H9 (cell line): ENCODE data around the gene NRG2. TPM values are rescaled to one million over a fixed set of nuclear protein-coding genes. Genes with fewer than 3 reads are reported as not detected.

Experiments used
- DNase-seq: peaks from one replicate; pipeline ENCODE4 v3.0.0-alpha.2; 2017
- H2AFZ ChIP-seq: one replicate; pipeline ENCODE4 v1.6.1; 2013; ENCODE audit warnings: mild to moderate bottlenecking, low read length, control low read depth, moderate library complexity
- H2AK5ac ChIP-seq: 2 replicates; pipeline ENCODE4 v1.6.1; 2013; ENCODE audit warnings: low read length, control low read depth, mixed read lengths; ENCODE audit not compliant: insufficient read length
- H2BK120ac ChIP-seq: one replicate; pipeline ENCODE4 v1.6.1; 2013; ENCODE audit warnings: low read depth, mild to moderate bottlenecking, low read length, control low read depth, inconsistent platforms; ENCODE audit not compliant: poor library complexity, severe bottlenecking
- H2BK12ac ChIP-seq: 2 replicates; pipeline ENCODE4 v1.6.1; 2013; ENCODE audit warnings: low read length, control low read depth, mixed read lengths, low read depth; ENCODE audit not compliant: insufficient read length
- H2BK15ac ChIP-seq: 2 replicates; pipeline ENCODE4 v1.6.1; 2013; ENCODE audit warnings: low read depth, low read length, control low read depth
- H2BK20ac ChIP-seq: one replicate; pipeline ENCODE4 v1.6.1; 2013; ENCODE audit warnings: low read depth, mild to moderate bottlenecking, low read length, control low read depth, inconsistent platforms; ENCODE audit not compliant: poor library complexity, severe bottlenecking
- H2BK5ac ChIP-seq: 2 replicates; pipeline ENCODE4 v1.6.1; 2013; ENCODE audit warnings: low read length, control low read depth, mixed read lengths; ENCODE audit not compliant: insufficient read length
- H3K14ac ChIP-seq: 2 replicates; pipeline ENCODE4 v1.6.1; 2013; ENCODE audit warnings: low read length, control low read depth; ENCODE audit not compliant: insufficient read depth
- H3K18ac ChIP-seq: 2 replicates; pipeline ENCODE4 v1.6.1; 2013; ENCODE audit warnings: low read depth, mild to moderate bottlenecking, mixed read lengths, low read length, control low read depth; ENCODE audit not compliant: insufficient read length
- H3K23ac ChIP-seq: 2 replicates; pipeline ENCODE4 v1.6.1; 2013; ENCODE audit warnings: low read length, control low read depth, mixed read lengths, low read depth; ENCODE audit not compliant: insufficient read length
- H3K23me2 ChIP-seq: 2 replicates; pipeline ENCODE4 v1.6.1; 2013; ENCODE audit warnings: low read depth, mild to moderate bottlenecking, mixed read lengths, low read length, control low read depth; ENCODE audit not compliant: insufficient read length, poor library complexity, severe bottlenecking
- H3K27ac ChIP-seq: 2 replicates; pipeline ENCODE4 v1.5.1; 2013; ENCODE audit warnings: low read length, control low read depth, mixed read lengths, low read depth; ENCODE audit not compliant: insufficient read length
- H3K27me3 ChIP-seq: 2 replicates; pipeline ENCODE4 v1.6.1; 2013; ENCODE audit warnings: low read length, control low read depth, inconsistent platforms; ENCODE audit not compliant: insufficient read depth
- H3K4ac ChIP-seq: 2 replicates; pipeline ENCODE4 v1.6.1; 2013; ENCODE audit warnings: low read depth, mild to moderate bottlenecking, control low read depth, inconsistent platforms, low read length, moderate library complexity
- H3K4me1 ChIP-seq: 2 replicates; pipeline ENCODE4 v1.6.1; 2013; ENCODE audit warnings: low read length, control low read depth, inconsistent platforms; ENCODE audit not compliant: insufficient read depth
- H3K4me2 ChIP-seq: 2 replicates; pipeline ENCODE4 v1.6.1; 2013; ENCODE audit warnings: low read length, control low read depth, mixed read lengths; ENCODE audit not compliant: insufficient read length, insufficient read depth
- H3K56ac ChIP-seq: 2 replicates; pipeline ENCODE4 v1.6.1; 2013; ENCODE audit warnings: low read depth, mild to moderate bottlenecking, mixed read lengths, low read length, control low read depth; ENCODE audit not compliant: insufficient read length
- H3K79me1 ChIP-seq: 2 replicates; pipeline ENCODE4 v1.6.1; 2013; ENCODE audit warnings: low read depth, mild to moderate bottlenecking, moderate library complexity, low read length, control low read depth, inconsistent platforms; ENCODE audit not compliant: insufficient read depth, poor library complexity, severe bottlenecking
- H3K79me2 ChIP-seq: 2 replicates; pipeline ENCODE4 v1.6.1; 2013; ENCODE audit warnings: low read length, control low read depth, inconsistent platforms; ENCODE audit not compliant: insufficient read depth
- H3K9ac ChIP-seq: 2 replicates; pipeline ENCODE4 v1.6.1; 2013; ENCODE audit warnings: low read length, control low read depth, mixed read lengths; ENCODE audit not compliant: insufficient read length; ENCODE audit errors: extremely low read depth
- H3K9me3 ChIP-seq: one replicate; pipeline ENCODE4 v1.6.1; 2013; ENCODE audit warnings: low read depth, low read length, inconsistent platforms; ENCODE audit not compliant: control insufficient read depth
- H3T11ph ChIP-seq: one replicate; pipeline ENCODE4 v1.6.1; 2013; ENCODE audit warnings: mild to moderate bottlenecking, low read length, control low read depth, inconsistent platforms
- H4K20me1 ChIP-seq: one replicate; pipeline ENCODE4 v1.6.1; 2013; ENCODE audit not compliant: control insufficient read depth, insufficient read length, insufficient read depth
- H4K5ac ChIP-seq: 2 replicates; pipeline ENCODE4 v1.6.1; 2013; ENCODE audit warnings: low read depth, mild to moderate bottlenecking, mixed read lengths, low read length, control low read depth; ENCODE audit not compliant: insufficient read length
- H4K8ac ChIP-seq: replicated peaks from 2 replicates; pipeline ENCODE4 v1.6.1; 2013; ENCODE audit warnings: low read length, control low read depth, mixed read lengths, low read depth; ENCODE audit not compliant: insufficient read length
- H4K91ac ChIP-seq: 2 replicates; pipeline ENCODE4 v1.6.1; 2013; ENCODE audit warnings: low read depth, mild to moderate bottlenecking, moderate library complexity, mixed read lengths, low read length, control low read depth; ENCODE audit not compliant: insufficient read length
- H3K27ac Mint-ChIP-seq, 3 experiments: 2 replicates in 2 of 3; 3 replicates in 1 of 3; pipeline ENCODE4 v1.8.0; 2020 to 2021; ENCODE audit warnings: mixed read lengths in 3 of 3, mild to moderate bottlenecking in 1 of 3, moderate library complexity in 1 of 3
- H3K27me3 Mint-ChIP-seq: 2 replicates; pipeline ENCODE4 v1.8.0; 2021; ENCODE audit warnings: low read depth, mild to moderate bottlenecking, moderate library complexity, mixed read lengths
- H3K36me3 Mint-ChIP-seq, 3 experiments: 2 replicates in 2 of 3; 3 replicates in 1 of 3; pipeline ENCODE4 v1.8.0; 2020 to 2021; ENCODE audit warnings: low read depth in 3 of 3, mixed read lengths in 3 of 3; ENCODE audit not compliant: insufficient read depth in 1 of 3
- H3K4me1 Mint-ChIP-seq, 2 experiments: 2 replicates each; pipeline ENCODE4 v1.8.0; 2020; ENCODE audit warnings: mixed read lengths in 2 of 2
- H3K4me3 Mint-ChIP-seq, 2 experiments: 2 replicates in 1 of 2; 3 replicates in 1 of 2; pipeline ENCODE4 v1.8.0; 2020 to 2021; ENCODE audit warnings: mild to moderate bottlenecking in 2 of 2, mixed read lengths in 2 of 2, moderate library complexity in 1 of 2
- H3K9me3 Mint-ChIP-seq, 2 experiments: 2 replicates in 1 of 2; 3 replicates in 1 of 2; pipeline ENCODE4 v1.8.0; 2020; ENCODE audit warnings: mild to moderate bottlenecking in 2 of 2, mixed read lengths in 2 of 2, moderate library complexity in 1 of 2
- WGBS: extraction: QIAGEN DNeasy Blood & Tissue Kit; methylation state at CpG from one replicate; pipeline ENCODE4 v1.1.7; 2013; ENCODE audit warnings: missing lambda C conversion rate, low lambda C conversion rate, mixed read lengths; ENCODE audit not compliant: insufficient read length; ENCODE audit errors: extremely low coverage; 5-methylcytosine and 5-hydroxymethylcytosine counted together
- total RNA-seq: library from RNA; stranded (reverse); gene quantifications from 2 replicates; pipeline ENCODE4 v1.2.1, GENCODE V29; 2021
- TF ChIP-seq, protein P1 (sequence below): fragments of 200-600 bp; sonication (generic); conservative IDR thresholded peaks from 3 replicates; pipeline ENCODE4 v1.8.0; 2021; ENCODE audit warnings: antibody characterized with exemption, mild to moderate bottlenecking

The NRG2 gene
- total RNA-seq, 1 experiment from 2014 or later = not detected

DNA sequence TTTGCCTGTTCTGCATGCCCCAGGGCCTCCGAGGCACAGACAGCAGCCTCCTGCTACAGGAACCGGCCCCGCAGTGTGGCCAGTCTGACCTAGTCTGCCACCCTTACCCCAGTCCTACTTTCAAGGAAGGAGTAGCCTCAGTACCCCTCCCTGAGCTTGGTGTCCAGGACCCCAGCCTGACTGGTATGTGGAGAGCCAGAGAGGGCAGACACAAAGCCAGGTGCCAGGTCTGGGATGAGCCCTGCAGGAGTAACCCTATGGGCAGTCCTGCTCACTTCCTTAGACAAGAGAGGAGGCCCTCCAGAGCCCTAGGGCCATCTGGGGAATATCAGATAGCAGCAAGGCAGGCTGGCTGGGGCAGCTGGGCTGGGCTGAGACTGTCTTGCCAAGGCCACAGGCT, 67.8 kb downstream of the NRG2 start:
- Histone ChIP-seq H3K79me2 (no peaks in the 10 kb centered on the region), H3K27me3 (no peaks in the 10 kb centered on the region), H3K27ac (no peak overlapping the region), H4K20me1 (no peaks in the 10 kb centered on the region), H4K91ac (no peak overlapping the region), H2BK5ac (no peak overlapping the region), H3K9ac (no peak overlapping the region), H3K56ac (no peak overlapping the region), H2BK15ac (no peak overlapping the region), H3T11ph (no peak overlapping the region), H2BK12ac (no peak overlapping the region), H2BK20ac (no peak overlapping the region), H3K23ac (no peak overlapping the region), H2AK5ac (no peak overlapping the region), H3K79me1 (no peaks in the 10 kb centered on the region), H3K4me1 (no peaks in the 10 kb centered on the region), H2BK120ac (no peak overlapping the region), H4K5ac (no peak overlapping the region), H3K23me2 (no peaks in the 10 kb centered on the region), H3K18ac (no peak overlapping the region), H4K8ac (no peak overlapping the region), H2AFZ (no peak overlapping the region), H3K4ac (no peak overlapping the region), H3K9me3 (no peaks in the 10 kb centered on the region), H3K4me2 (no peak overlapping the region), H3K14ac (no peak overlapping the region)
- no peaks in the 10 kb centered on the region for H3K36me3 Mint-ChIP-seq
- TF ChIP-seq, protein P1, sequence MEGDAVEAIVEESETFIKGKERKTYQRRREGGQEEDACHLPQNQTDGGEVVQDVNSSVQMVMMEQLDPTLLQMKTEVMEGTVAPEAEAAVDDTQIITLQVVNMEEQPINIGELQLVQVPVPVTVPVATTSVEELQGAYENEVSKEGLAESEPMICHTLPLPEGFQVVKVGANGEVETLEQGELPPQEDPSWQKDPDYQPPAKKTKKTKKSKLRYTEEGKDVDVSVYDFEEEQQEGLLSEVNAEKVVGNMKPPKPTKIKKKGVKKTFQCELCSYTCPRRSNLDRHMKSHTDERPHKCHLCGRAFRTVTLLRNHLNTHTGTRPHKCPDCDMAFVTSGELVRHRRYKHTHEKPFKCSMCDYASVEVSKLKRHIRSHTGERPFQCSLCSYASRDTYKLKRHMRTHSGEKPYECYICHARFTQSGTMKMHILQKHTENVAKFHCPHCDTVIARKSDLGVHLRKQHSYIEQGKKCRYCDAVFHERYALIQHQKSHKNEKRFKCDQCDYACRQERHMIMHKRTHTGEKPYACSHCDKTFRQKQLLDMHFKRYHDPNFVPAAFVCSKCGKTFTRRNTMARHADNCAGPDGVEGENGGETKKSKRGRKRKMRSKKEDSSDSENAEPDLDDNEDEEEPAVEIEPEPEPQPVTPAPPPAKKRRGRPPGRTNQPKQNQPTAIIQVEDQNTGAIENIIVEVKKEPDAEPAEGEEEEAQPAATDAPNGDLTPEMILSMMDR = no peak
- H3K27me3 Mint-ChIP-seq = peaks cover 46% of the 10 kb centered on the region
- H3K4me3 Mint-ChIP-seq = no peak overlapping the region
- H3K27ac Mint-ChIP-seq = no peak overlapping the region
- DNase-seq = no peak
- H3K9me3 Mint-ChIP-seq = no peaks in the 10 kb centered on the region
- H3K4me1 Mint-ChIP-seq = no peaks in the 10 kb centered on the region
- no CpG with 5 or more reads among the region's 3 CpGs for WGBS
